ENCODE measurements around the gene APOL4.
A peak's percentile ranks its signal among the peaks of the same experiment; 100 is the strongest.

The APOL4 gene

DNA sequence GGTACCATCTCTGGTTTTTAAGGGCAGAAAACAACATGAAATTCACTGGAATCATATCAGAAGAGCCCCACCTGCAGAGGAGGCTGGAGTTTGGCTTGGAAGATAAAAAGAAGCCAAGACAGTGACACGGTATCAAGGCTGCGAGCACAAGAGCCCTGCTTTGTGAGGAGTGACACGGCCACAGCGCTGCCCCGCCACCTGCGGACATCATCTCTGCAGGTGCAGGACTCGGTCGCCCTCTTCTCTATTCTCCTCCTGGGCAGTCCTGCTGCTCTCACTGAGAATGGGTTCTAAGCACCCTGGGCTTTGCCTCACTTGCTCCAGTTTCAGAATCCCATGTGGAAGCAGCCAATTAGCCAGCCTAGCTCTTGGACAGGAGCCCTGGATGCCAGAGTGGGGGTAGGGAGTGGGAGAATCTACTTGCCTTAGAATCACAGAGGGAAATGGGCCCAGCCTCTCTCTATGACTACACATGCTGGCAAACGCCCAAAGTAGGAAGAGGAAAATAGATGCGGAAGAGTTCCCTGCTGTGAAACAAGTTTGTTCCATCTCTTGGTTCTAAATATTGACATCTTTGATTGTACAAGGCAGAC lies 17.1 kb downstream of the APOL4 start:
- H3K4me3 ChIP-seq (ENCODE audit: low read depth, low read length), result no peak overlapping the region
- peak; percentile 18 for DNase-seq (ENCODE audit: low read depth, low spot score)
- TF ChIP-seq, protein P1, sequence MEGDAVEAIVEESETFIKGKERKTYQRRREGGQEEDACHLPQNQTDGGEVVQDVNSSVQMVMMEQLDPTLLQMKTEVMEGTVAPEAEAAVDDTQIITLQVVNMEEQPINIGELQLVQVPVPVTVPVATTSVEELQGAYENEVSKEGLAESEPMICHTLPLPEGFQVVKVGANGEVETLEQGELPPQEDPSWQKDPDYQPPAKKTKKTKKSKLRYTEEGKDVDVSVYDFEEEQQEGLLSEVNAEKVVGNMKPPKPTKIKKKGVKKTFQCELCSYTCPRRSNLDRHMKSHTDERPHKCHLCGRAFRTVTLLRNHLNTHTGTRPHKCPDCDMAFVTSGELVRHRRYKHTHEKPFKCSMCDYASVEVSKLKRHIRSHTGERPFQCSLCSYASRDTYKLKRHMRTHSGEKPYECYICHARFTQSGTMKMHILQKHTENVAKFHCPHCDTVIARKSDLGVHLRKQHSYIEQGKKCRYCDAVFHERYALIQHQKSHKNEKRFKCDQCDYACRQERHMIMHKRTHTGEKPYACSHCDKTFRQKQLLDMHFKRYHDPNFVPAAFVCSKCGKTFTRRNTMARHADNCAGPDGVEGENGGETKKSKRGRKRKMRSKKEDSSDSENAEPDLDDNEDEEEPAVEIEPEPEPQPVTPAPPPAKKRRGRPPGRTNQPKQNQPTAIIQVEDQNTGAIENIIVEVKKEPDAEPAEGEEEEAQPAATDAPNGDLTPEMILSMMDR (IDR thresholded peaks at IDR 0.05; ENCODE audit: low read depth, low read length), result no peak
- in situ Hi-C loops (cut with HindIII; ENCODE audit: low sequenced_read_pairs), result no loop called here

GRCh38 chr22:36183446-36183845 lies 18.2 kb downstream of the APOL4 start:
- no peak for DNase-seq (ENCODE audit: low read depth, low spot score)
- H3K4me3 ChIP-seq (ENCODE audit: low read depth, low read length), result no peak overlapping the region
- in situ Hi-C loops (cut with HindIII; ENCODE audit: low sequenced_read_pairs), result no loop called here
- TF ChIP-seq, protein P1 (IDR thresholded peaks at IDR 0.05; ENCODE audit: low read depth, low read length), result no peak

DNA sequence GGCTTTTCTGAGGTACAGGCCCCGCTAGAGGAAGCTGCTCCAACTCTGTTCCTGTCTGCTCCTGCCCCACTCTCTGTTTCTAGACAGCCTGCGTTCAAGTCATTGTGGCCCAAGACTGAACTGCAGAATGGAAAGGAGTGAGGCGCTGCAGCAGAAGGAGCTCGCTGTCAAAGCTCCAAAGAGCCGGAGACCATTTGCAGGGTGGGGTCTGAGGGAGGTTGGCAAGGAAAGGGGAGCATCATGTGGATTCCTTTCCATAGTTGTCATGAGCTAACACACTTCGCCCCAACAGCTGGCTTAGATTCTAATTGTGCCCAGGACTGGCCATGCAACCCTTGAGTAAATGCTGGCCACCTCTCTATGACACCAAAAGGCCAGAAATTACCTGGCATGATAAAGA lies 18.8 kb downstream of the APOL4 start:
- in situ Hi-C loops (cut with HindIII; ENCODE audit: low sequenced_read_pairs), result no loop called here
- no peak overlapping the region for H3K4me3 ChIP-seq (ENCODE audit: low read depth, low read length)
- TF ChIP-seq, protein P1 (IDR thresholded peaks at IDR 0.05; ENCODE audit: low read depth, low read length), result no peak
- no peak for DNase-seq (ENCODE audit: low read depth, low spot score)

DNA sequence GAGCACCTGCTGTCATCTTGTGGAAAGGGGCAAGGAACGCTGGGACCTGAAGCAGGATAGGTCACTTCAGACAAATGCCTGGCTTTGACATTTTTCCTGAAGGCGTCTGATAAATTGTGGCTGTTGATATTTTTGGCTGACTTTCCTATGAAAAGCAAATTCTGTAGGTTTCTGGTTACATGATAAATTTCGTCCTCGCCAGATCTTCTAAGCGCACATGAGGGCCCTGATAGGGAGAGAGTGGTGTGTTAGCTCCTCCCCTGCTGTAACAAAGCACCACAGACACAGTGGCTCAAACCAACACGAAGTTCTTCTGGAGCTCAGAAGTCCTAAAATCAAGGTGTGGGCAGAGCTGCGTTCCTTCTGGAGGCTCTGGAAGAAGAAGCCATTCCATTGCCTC lies 19.6 kb downstream of the APOL4 start:
- no peak for DNase-seq (ENCODE audit: low read depth, low spot score)
- no peak overlapping the region for H3K4me3 ChIP-seq (ENCODE audit: low read depth, low read length)
- TF ChIP-seq, protein P1 (IDR thresholded peaks at IDR 0.05; ENCODE audit: low read depth, low read length), result no peak
- in situ Hi-C loops (cut with HindIII; ENCODE audit: low sequenced_read_pairs), result no loop called here

DNA sequence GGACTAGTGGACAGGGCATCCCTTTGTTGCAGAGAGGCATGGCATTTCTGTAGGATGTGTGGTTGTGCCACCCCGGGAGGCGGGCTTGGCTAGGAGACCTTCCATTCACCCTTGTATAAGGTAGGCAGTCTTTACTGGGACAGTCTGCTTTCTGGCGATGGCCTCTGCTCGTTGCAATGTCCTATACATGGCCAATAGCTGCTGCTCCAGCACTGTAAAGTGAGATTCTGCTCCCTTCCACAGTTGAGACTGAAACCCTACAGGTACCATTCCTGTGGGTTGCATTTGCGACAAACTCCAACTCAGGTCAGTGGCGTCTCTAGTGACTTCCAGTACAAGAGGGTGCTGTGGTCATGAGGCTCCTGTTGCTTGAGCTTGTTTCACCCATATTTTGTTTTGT lies 20.7 kb downstream of the APOL4 start:
- H3K4me3 ChIP-seq (ENCODE audit: low read depth, low read length), result no peak overlapping the region
- TF ChIP-seq, protein P1 (IDR thresholded peaks at IDR 0.05; ENCODE audit: low read depth, low read length), result no peak
- in situ Hi-C loops (cut with HindIII; ENCODE audit: low sequenced_read_pairs), result no loop called here
- no peak for DNase-seq (ENCODE audit: low read depth, low spot score)

DNA sequence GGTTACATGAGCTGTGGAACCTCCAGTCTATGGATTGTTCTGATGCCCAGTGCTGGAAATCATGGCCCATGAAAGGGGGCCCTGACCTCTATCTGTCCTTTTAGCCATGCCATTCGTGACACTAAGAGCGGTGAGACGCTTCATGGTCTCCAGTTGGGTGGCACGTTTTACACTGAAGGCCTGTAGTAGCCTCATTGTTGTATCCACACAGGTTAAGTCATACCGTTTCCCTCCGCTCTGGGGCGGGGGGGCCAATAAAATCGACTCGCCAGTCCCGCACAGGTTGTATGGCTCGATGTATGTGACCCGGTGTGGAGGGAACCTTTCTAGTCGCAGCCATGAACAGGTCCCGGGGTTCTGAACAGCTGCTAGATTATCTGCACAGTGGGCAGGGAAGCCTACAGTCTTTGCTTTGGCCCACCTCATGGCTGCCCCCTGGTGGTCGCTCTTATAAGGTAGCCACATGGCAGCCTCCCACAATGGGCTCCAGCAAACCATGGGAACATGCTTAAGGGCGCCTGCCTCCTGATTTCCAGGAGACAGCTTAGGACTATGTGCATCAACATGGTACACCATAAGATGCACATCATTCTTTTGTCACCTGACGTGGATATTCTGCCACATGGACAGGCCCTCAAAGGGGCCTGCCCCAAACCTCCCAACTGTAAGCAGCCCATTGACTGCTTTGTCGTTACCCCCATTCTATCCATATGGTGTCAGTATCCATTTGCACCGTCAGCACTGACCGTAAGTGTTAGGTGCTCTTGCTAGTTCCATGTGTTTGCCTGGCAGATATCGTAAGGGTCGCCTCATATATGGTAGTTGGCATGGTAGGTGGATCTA lies 21.4 kb downstream of the APOL4 start:
- in situ Hi-C loops (cut with HindIII; ENCODE audit: low sequenced_read_pairs), result no loop called here

More for the DNA sequence above, 21.4 kb downstream of the APOL4 start:
- TF ChIP-seq, protein P1 (IDR thresholded peaks at IDR 0.05; ENCODE audit: low read depth, low read length), result peak; percentile 75
- peak; percentile 33 for DNase-seq (ENCODE audit: low read depth, low spot score)
- no peak overlapping the region for H3K4me3 ChIP-seq (ENCODE audit: low read depth, low read length)

Measured in astrocyte of the spinal cord (primary cell).